Peyer's patch (tissue), 4 donors: Measurements from ENCODE around the gene GABRG3. TPM values are rescaled to one million over a fixed set of nuclear protein-coding genes. Genes with fewer than 3 reads are reported as not detected.

ENCODE experiments used
- DNase-seq, 3 donors: peaks; one replicate each; pipeline ENCODE4 v3.0.0-alpha.2; 2017 to 2019
- H3K27ac ChIP-seq, 4 donors: fragments of 200-600 bp; sonication (generic); one replicate each; pipeline ENCODE4 v1.5.1; 2016 to 2019
- H3K27me3 ChIP-seq, 2 donors: fragments of 200-600 bp; sonication (generic); one replicate each; pipeline ENCODE4 v1.5.1; 2019
- H3K36me3 ChIP-seq, 3 donors: fragments of 200-600 bp; sonication (generic); one replicate each; pipeline ENCODE4 v1.5.1; 2016 to 2019
- H3K4me1 ChIP-seq, 4 donors: fragments of 200-600 bp; sonication (generic); one replicate each; pipeline ENCODE4 v1.5.1; 2016 to 2019
- H3K4me3 ChIP-seq, 4 donors: fragments of 200-600 bp; sonication (generic); 1 replicate in 3 of 4; 2 replicates in 1 of 4; pipeline ENCODE4 v1.5.1; 2016 to 2019; ENCODE audit warnings: mild to moderate bottlenecking in 1 of 4
- H3K9me3 ChIP-seq, 4 donors: fragments of 200-600 bp; sonication (generic); one replicate each; pipeline ENCODE4 v1.5.1; 2016 to 2019; ENCODE audit warnings: mild to moderate bottlenecking in 1 of 4
- POLR2A ChIP-seq, 2 donors: fragments of 450-650 bp; IDR thresholded peaks; one replicate each; pipeline ENCODE4 v1.5.1; 2017; ENCODE audit warnings: antibody characterized with exemption in 2 of 2, mild to moderate bottlenecking in 2 of 2, moderate library complexity in 2 of 2
- total RNA-seq, 4 donors: library from RNA; depleted of rRNA; stranded (reverse); fragments of >200 nt; gene quantifications; one replicate each; pipeline ENCODE4 v1.1.0, GENCODE V29; 2016
- TF ChIP-seq, protein P1 (sequence below), 6 experiments: fragments of 450-650 bp in 4 of 6; fragments of 200-600 bp in 2 of 6; sonication (generic) in 1 of 6; IDR thresholded peaks; one replicate each; pipeline ENCODE4 v1.5.1; 2017 to 2019; ENCODE audit warnings: antibody characterized with exemption in 6 of 6, mild to moderate bottlenecking in 3 of 6, moderate library complexity in 1 of 6

Gene GABRG3
- total RNA-seq, 4 donors from 2014 or later, result not detected

DNA sequence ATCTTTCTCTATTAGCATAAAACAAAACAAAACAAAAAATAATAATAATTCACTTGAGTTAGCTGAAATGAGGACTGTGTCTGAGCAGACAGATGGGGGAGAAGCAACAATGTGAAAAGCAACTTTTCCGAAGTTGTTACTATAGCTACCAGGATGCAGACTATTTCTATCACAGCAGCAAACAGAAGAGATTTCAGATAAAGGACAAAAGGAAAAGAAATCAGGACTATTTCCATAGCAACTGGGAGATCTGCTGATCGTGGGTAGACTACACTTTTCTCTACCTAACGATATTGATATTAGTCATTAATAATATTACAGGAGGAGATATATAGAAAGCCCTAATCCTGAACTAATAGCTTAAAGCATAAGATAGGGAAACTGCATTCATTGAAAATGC, 321.7 kb downstream of the GABRG3 start:
- Histone ChIP-seq H3K9me3 (no peaks in the 10 kb centered on the region), H3K4me1 (no peaks in the 10 kb centered on the region), H3K4me3 (no peak overlapping the region), H3K27me3 (no peaks in the 10 kb centered on the region), H3K27ac (no peak overlapping the region), H3K36me3 (no peaks in the 10 kb centered on the region)
- TF ChIP-seq, protein P1, sequence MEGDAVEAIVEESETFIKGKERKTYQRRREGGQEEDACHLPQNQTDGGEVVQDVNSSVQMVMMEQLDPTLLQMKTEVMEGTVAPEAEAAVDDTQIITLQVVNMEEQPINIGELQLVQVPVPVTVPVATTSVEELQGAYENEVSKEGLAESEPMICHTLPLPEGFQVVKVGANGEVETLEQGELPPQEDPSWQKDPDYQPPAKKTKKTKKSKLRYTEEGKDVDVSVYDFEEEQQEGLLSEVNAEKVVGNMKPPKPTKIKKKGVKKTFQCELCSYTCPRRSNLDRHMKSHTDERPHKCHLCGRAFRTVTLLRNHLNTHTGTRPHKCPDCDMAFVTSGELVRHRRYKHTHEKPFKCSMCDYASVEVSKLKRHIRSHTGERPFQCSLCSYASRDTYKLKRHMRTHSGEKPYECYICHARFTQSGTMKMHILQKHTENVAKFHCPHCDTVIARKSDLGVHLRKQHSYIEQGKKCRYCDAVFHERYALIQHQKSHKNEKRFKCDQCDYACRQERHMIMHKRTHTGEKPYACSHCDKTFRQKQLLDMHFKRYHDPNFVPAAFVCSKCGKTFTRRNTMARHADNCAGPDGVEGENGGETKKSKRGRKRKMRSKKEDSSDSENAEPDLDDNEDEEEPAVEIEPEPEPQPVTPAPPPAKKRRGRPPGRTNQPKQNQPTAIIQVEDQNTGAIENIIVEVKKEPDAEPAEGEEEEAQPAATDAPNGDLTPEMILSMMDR (IDR thresholded peaks at IDR 0.05), result no peak
- no peak for TF ChIP-seq POLR2A (IDR thresholded peaks at IDR 0.05)
- DNase-seq, result no peak

- Histone ChIP-seq H3K4me3 (no peak overlapping the region), H3K9me3 (no peaks in the 10 kb centered on the region), H3K27me3 (no peaks in the 10 kb centered on the region), H3K36me3 (no peaks in the 10 kb centered on the region), H3K27ac (no peak overlapping the region), H3K4me1 (no peaks in the 10 kb centered on the region)
- DNase-seq, result no peak
- TF ChIP-seq POLR2A (IDR thresholded peaks at IDR 0.05), result no peak
- TF ChIP-seq, protein P1 (IDR thresholded peaks at IDR 0.05), result no peak
These were observed 322.6 kb downstream of the GABRG3 start for GRCh38 chr15:27293607-27294006.

- H3K4me3 ChIP-seq, result no peak overlapping the region
- no peak overlapping the region for H3K27ac ChIP-seq
- no peaks in the 10 kb centered on the region for H3K36me3 ChIP-seq
- peaks cover 0 to 5% (median 0%) of the 10 kb centered on the region in 4 donors for H3K9me3 ChIP-seq
- no peaks in the 10 kb centered on the region for H3K27me3 ChIP-seq
- TF ChIP-seq, protein P1 (IDR thresholded peaks at IDR 0.05), result no peak
- no peak for TF ChIP-seq POLR2A (IDR thresholded peaks at IDR 0.05)
- no peaks in the 10 kb centered on the region for H3K4me1 ChIP-seq
- no peak for DNase-seq
These were observed 346.8 kb downstream of the GABRG3 start for GRCh38 chr15:27317736-27318135.

DNA sequence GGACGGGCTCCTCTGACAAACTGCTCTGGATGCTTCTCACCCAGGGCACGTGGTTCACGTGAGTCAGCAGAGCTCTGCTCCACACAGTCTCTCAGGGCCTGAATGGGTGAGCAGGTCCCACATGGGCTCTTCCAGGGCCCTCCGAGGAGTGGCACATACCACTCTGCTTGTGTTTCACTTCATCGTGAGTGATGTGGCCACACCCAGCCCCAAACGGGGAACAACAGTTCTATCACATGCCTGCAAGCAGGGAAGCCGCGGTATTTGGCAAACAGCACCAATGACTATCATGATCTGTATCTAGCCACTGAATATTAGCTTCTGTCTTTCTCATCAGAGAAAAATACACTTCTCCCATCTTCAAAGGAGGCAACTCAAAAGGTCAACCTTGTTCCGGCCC, 352.8 kb downstream of the GABRG3 start:
- H3K9me3 ChIP-seq, result peaks cover 0 to 5% (median 0%) of the 10 kb centered on the region in 4 donors
- no peak for DNase-seq
- H3K27me3 ChIP-seq, result no peaks in the 10 kb centered on the region
- no peak overlapping the region for H3K4me3 ChIP-seq
- H3K36me3 ChIP-seq, result no peaks in the 10 kb centered on the region
- H3K27ac ChIP-seq, result no peak overlapping the region
- TF ChIP-seq, protein P1 (IDR thresholded peaks at IDR 0.05), result no peak
- no peak for TF ChIP-seq POLR2A (IDR thresholded peaks at IDR 0.05)
- H3K4me1 ChIP-seq, result no peaks in the 10 kb centered on the region

DNA sequence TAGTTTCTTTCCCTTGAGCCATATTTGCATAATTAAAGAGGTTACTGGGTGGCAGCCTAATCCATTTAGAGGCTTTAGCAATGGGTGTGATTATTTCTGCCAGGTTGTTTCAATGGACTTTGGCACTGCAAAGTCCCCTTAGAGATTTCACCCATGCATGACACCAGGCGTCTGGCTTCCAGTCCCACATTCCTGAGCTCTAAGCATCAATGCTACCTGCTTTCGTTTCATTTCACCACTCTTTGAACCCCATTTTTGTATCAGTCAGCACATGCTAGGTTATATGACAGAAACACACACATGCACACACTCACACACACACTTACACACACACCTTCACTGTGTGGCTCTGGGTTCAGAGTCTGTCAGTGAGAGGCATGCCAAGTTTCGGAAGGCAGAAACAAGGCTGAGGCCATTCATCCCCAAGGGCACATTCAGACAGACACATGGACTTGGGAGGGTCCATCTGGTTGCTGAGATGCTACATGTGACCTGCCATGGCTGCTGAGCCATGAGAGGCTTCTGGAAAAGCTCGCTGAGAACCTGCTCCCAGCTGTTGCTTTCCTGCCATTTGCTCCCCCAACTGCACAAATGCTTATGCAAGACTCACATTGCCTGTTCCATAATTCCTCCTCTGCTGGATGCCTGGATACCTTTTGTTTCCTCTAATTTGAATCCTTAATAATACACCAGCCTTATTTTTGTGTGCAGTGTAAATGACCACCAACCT, 354.1 kb downstream of the GABRG3 start:
- H3K36me3 ChIP-seq, result no peaks in the 10 kb centered on the region
- H3K9me3 ChIP-seq, result peaks cover 0 to 5% (median 0%) of the 10 kb centered on the region in 4 donors
- TF ChIP-seq POLR2A (IDR thresholded peaks at IDR 0.05), result no peak
- TF ChIP-seq, protein P1 (IDR thresholded peaks at IDR 0.05), result no peak
- no peak overlapping the region for H3K4me3 ChIP-seq
- no peak overlapping the region for H3K27ac ChIP-seq
- no peaks in the 10 kb centered on the region for H3K27me3 ChIP-seq
- DNase-seq, result no peak
- no peaks in the 10 kb centered on the region for H3K4me1 ChIP-seq
